GM10266 (cell line): ENCODE results near the gene VARS2.

Experiments used
- DNase-seq: peaks from one replicate; pipeline ENCODE4 v3.0.0; 2012; ENCODE audit errors: extremely low spot score
- CTCF ChIP-seq: IDR thresholded peaks from 2 replicates; pipeline ENCODE4 v1.5.1; 2012; ENCODE audit warnings: mild to moderate bottlenecking, low read depth; ENCODE audit not compliant: control insufficient read depth, insufficient read depth; ENCODE audit errors: missing control alignments

VARS2 gene

DNA sequence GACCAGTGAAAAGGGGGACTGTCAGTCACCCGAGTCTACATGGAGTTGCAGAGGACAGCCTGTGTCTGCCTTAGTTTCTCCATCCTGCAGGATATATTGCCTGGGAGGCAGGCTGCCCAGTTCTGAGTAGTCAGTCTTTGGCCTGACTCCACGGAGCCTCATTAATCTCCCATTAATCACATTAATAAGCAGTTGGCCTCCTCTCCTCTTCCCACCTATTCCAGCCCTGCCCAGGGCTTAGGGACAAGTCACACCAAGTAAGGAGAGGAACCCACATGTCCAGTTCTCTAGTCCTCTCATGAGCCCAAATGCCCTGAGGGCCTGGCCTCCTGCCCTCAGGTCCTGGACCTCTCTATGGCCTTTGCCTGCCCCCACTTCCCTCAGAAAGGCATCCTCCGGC lies 25.4 kb downstream of the VARS2 start:
- DNase-seq = no peak
- TF ChIP-seq CTCF = no peak

DNA sequence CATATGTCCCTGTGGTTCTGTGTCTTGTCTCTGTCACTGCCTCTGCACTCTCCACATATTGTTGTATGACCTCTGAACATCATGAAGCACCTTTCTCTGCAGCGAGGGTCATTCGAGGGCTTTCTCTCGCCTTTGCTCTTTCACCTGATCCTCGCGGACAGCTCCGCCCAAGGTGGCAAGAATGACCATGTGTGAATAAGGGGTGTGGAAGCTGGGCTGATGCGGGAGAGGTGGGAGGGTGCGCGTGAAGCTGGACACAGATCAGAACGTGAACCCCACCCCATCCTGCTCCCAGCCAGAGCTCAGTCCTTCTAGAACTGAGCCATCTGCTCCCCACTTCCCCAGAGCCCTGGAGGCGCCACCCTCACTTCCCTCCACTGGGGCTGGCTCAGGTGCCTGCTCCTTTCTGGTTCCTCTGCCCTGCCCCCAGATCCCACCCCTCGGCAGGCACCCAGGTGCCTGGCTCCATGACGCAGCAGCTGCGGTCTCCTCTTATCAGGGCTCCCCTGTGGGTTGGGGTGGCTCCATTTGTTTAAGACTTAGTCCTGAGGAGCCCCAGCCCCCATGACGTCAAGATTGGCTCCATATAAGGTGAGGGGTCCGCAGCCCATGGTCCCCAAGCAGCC lies 26.4 kb downstream of the VARS2 start, which contains the start of gene MUCL3:
Gene MUCL3 (plus strand): TSS at position 613 of the 626 bp plus-strand sequence. CDS start 27 bp downstream, outside the sequence.
- no peak for TF ChIP-seq CTCF
- no peak for DNase-seq

- no peak for TF ChIP-seq CTCF
- DNase-seq = no peak
These were observed 28.5 kb downstream of the VARS2 start for GRCh38 chr6:30942338-30943060.

- no peak for TF ChIP-seq CTCF
- DNase-seq = no peak
These were observed 30.0 kb downstream of the VARS2 start for GRCh38 chr6:30944051-30944450.

DNA sequence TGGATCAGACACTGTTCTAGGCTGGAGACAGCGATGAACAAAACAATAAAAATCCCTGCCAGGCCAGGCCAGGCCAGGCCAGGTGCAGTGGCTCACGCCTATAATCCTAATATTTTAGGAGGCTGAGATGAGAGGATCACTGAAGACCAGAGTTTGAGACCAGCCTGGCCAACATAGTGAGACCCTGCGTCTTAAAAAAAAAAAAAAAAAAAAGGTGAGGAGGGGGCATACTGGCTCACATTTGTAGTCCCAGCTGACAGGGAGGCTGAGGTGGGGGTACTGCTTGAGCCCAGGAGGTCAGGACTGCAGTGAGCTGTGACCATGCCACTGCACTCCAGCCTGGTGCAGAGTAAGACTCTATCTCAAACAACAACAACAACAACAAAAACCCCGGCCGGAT lies 31.2 kb downstream of the VARS2 start:
- DNase-seq = no peak
- no peak for TF ChIP-seq CTCF

GRCh38 chr6:30947231-30947630 lies 33.2 kb downstream of the VARS2 start:
- no peak for TF ChIP-seq CTCF
- no peak for DNase-seq

GRCh38 chr6:30948811-30949210 lies 34.8 kb downstream of the VARS2 start:
- no peak for TF ChIP-seq CTCF
- no peak for DNase-seq
